B cell (primary cell): ENCODE results near the gene CDO1.
"Not testable (repeated sequence)": the region's sequence is repeated elsewhere in the genome, so short reads cannot be mapped to it uniquely, and the experiment has no call there.

Source experiments
- EZH2 ChIP-seq: IDR thresholded peaks from 2 replicates; pipeline ENCODE4 v1.6.1; 2012; ENCODE audit warnings: borderline replicate concordance, low read depth, mild to moderate bottlenecking, moderate library complexity, low read length; ENCODE audit not compliant: insufficient read depth, poor library complexity, severe bottlenecking
- TF ChIP-seq, protein P1 (sequence below): fragments of 200-600 bp; IDR thresholded peaks from one replicate; pipeline ENCODE4 v1.8.0; 2022; ENCODE audit warnings: antibody characterized with exemption, mild to moderate bottlenecking

DNA sequence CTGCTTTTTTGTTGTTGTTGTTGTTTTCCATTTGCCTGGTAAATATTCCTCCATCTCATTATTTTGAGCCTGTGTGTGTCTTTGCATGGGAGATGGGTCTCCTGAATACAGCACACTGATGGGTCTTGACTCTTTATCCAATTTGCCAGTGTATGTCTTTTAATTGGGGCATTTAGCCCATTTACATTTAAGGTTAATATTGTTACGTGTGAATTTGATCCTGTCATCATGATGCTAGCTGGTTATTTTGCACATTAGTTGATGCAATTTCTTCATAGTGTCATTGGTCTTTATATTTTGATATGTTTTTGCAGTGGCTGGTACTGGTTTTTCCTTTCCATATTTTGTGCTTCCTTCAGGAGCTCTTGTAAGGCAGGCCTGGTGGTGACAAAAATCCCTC lies 8.5 kb upstream of the CDO1 start:
- TF ChIP-seq, protein P1, sequence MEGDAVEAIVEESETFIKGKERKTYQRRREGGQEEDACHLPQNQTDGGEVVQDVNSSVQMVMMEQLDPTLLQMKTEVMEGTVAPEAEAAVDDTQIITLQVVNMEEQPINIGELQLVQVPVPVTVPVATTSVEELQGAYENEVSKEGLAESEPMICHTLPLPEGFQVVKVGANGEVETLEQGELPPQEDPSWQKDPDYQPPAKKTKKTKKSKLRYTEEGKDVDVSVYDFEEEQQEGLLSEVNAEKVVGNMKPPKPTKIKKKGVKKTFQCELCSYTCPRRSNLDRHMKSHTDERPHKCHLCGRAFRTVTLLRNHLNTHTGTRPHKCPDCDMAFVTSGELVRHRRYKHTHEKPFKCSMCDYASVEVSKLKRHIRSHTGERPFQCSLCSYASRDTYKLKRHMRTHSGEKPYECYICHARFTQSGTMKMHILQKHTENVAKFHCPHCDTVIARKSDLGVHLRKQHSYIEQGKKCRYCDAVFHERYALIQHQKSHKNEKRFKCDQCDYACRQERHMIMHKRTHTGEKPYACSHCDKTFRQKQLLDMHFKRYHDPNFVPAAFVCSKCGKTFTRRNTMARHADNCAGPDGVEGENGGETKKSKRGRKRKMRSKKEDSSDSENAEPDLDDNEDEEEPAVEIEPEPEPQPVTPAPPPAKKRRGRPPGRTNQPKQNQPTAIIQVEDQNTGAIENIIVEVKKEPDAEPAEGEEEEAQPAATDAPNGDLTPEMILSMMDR, result not testable (repeated sequence)
- TF ChIP-seq EZH2, result not testable (repeated sequence)
